K562 (cell line): ENCODE measurements around the gene STK36. TPM values are rescaled to one million over a fixed set of nuclear protein-coding genes. Genes with fewer than 3 reads are reported as not detected.

ENCODE experiments used
- E4F1 ChIP-seq: fragments of 250-450 bp; sonication (Bioruptor Pico); IDR thresholded peaks from 2 replicates; pipeline ENCODE4 v1.5.0; 2021; ENCODE audit warnings: mild to moderate bottlenecking, borderline replicate concordance
- HMG20B ChIP-seq: fragments of 250-450 bp; sonication (Bioruptor Pico); IDR thresholded peaks from 2 replicates; pipeline ENCODE4 v1.5.0; 2021; ENCODE audit warnings: mild to moderate bottlenecking
- MLX ChIP-seq, 2 experiments: fragments of 450-650 bp in 1 of 2; sonication (generic) in 1 of 2; formaldehyde crosslinking; conservative IDR thresholded peaks; 2 replicates each; pipeline versions ENCODE4 v1.4.0 to v1.8.1; 2020 to 2022; ENCODE audit warnings: mild to moderate bottlenecking in 1 of 2, missing genetic modification reagents in 1 of 2
- PRDM10 ChIP-seq: fragments of 450-650 bp; IDR thresholded peaks from 2 replicates; pipeline ENCODE4 v1.6.1; 2018; ENCODE audit not compliant: partially characterized antibody
- RAD51 ChIP-seq: fragments of 450-650 bp; IDR thresholded peaks from 2 replicates; pipeline ENCODE4 v1.7.1; 2016; ENCODE audit warnings: low read depth, mild to moderate bottlenecking, borderline replicate concordance
- SMARCE1 ChIP-seq: fragments of 450-650 bp; IDR thresholded peaks from 2 replicates; pipeline ENCODE4 v1.7.1; 2016; ENCODE audit warnings: mild to moderate bottlenecking
- SPI1 ChIP-seq: IDR thresholded peaks from 2 replicates; pipeline ENCODE4 v1.6.1; 2011; ENCODE audit warnings: low read depth, low read length, control low read depth, borderline replicate concordance
- TEAD4 ChIP-seq, 2 experiments: sonication (generic) in 1 of 2; formaldehyde crosslinking in 1 of 2; IDR thresholded peaks; 2 replicates each; pipeline versions ENCODE4 v1.6.1 to v1.8.0; 2012 to 2022; ENCODE audit warnings: borderline replicate concordance in 1 of 2, inconsistent platforms in 1 of 2, low read length in 1 of 2, mild to moderate bottlenecking in 1 of 2, missing genetic modification reagents in 1 of 2
- TRIM25 ChIP-seq: fragments of 450-650 bp; IDR thresholded peaks from 2 replicates; pipeline ENCODE4 v1.7.0; 2016; ENCODE audit warnings: borderline replicate concordance
- ZFX ChIP-seq: sonication (generic); formaldehyde crosslinking; IDR thresholded peaks from 2 replicates; pipeline ENCODE4 v1.8.0; 2022; ENCODE audit warnings: mild to moderate bottlenecking, missing genetic modification reagents, moderate library complexity
- ZNF133 ChIP-seq: fragments of 250-450 bp; sonication (Bioruptor Pico); IDR thresholded peaks from 2 replicates; pipeline ENCODE4 v1.4.0; 2020; ENCODE audit warnings: mild to moderate bottlenecking
- ZNF263 ChIP-seq: sonication (generic); formaldehyde crosslinking; IDR thresholded peaks from 2 replicates; pipeline ENCODE4 v1.8.0; 2022; ENCODE audit warnings: mild to moderate bottlenecking, missing genetic modification reagents, borderline replicate concordance
- ZNF518B ChIP-seq: fragments of 250-450 bp; sonication (Bioruptor Pico); IDR thresholded peaks from 2 replicates; pipeline ENCODE4 v1.5.0; 2021; ENCODE audit warnings: mild to moderate bottlenecking, moderate library complexity
- polyA plus RNA-seq, 8 experiments: library from polyadenylated mRNA; depleted of rRNA in 4 of 8; stranded (reverse) in 5 of 8; unstranded in 3 of 8; fragments of >200 nt; fragmentation: Nextera tagmentation in 2 of 8; fragmentation: Illumina TruSeq in 1 of 8; extraction: Ambion mirVana in 2 of 8; extraction: Trizol in 1 of 8; gene quantifications; 2 replicates each; pipeline versions ENCODE4 v1.2.1 to v1.2.3, GENCODE V29; 2011 to 2014; ENCODE audit warnings: inconsistent platforms in 1 of 8, missing spikeins in 1 of 8
- total RNA-seq, 7 experiments: library from RNA; depleted of rRNA in 6 of 7; stranded (reverse); fragments of >200 nt in 6 of 7; fragmentation: Illumina TruSeq in 2 of 7; extraction: Trizol in 2 of 7; gene quantifications; 2 replicates each; pipeline versions ENCODE4 v1.2.1 to v1.2.3, GENCODE V29; 2011 to 2021; ENCODE audit warnings: low replicate concordance in 1 of 7

The STK36 gene
- total and polyA plus RNA-seq, 9 of the 15 experiments (the other 6 are each of a cell fraction or from before 2014, with no cell fraction given) = 3.5 to 12.4 (median 6.7) TPM

- no peak for TF ChIP-seq E4F1 (CRISPR knock-in tag)
- TF ChIP-seq ZNF263 (CRISPR knock-in tag) = no peak
- no peak for TF ChIP-seq PRDM10
- TF ChIP-seq ZFX (CRISPR knock-in tag) = no peak
- TF ChIP-seq RAD51 = no peak
- TF ChIP-seq TRIM25 = no peak
- TF ChIP-seq MLX (CRISPR knock-in tag; conservative IDR thresholded peaks at IDR 0.05) = no peak
- peak; percentile 22; the same call in 1 of the 2 replicates for TF ChIP-seq TEAD4 (IDR thresholded peaks at IDR 0.05; ENCODE audit: low read length)
- no peak for TF ChIP-seq TEAD4 (CRISPR knock-in tag; IDR thresholded peaks at IDR 0.05; ENCODE audit: borderline replicate concordance)
- TF ChIP-seq SPI1 = no peak
- TF ChIP-seq ZNF518B (CRISPR knock-in tag) = no peak
- no peak for TF ChIP-seq HMG20B (CRISPR knock-in tag)
- peak; percentile 30; the same call in 1 of the 2 replicates for TF ChIP-seq SMARCE1
- no peak for TF ChIP-seq ZNF133 (CRISPR knock-in tag)
These were observed 51.2 kb downstream of the STK36 start (continued) for GRCh38 chr2:218722876-218723785.
